ENCODE measurements around the gene HIGD1A.
A peak's percentile ranks its signal among the peaks of the same experiment; 100 is the strongest.

HIGD1A gene

GRCh38 chr3:42751609-42752008, 52.7 kb downstream of the HIGD1A start:
- no peak for DNase-seq

DNA sequence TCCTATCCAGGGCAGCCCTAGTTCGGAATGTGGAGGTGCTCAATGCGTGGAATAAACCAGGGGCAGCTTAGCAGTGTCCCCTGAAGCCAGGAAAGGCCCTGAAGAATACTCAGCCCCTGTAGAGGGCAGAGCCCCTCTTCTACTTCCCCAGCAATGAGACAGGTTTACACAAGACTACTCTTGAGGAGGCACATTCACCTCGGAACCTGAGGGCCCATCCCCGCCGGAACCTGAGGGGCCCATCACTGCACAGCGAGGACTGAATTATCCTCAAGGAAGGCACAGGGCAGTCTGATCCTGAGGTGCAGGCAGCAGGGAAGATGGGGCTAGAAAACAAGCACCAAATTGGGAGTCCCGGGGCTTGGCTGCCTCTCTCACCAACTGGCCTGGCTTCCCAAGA, 53.5 kb downstream of the HIGD1A start:
- no peak for DNase-seq

- DNase-seq, result no peak
Observed at GRCh38 chr3:42749753-42750231, 54.5 kb downstream of the HIGD1A start.

GRCh38 chr3:42749025-42749752, 55.1 kb downstream of the HIGD1A start:
- no peak for DNase-seq

- DNase-seq, result no peak
Observed at GRCh38 chr3:42747581-42747980, 56.7 kb downstream of the HIGD1A start.

- DNase-seq, result peak; percentile 56
Observed at GRCh38 chr3:42746455-42747450, 57.5 kb downstream of the HIGD1A start.

- DNase-seq, result no peak
Observed at GRCh38 chr3:42745776-42746454, 58.4 kb downstream of the HIGD1A start.

- peak; percentile 1 for DNase-seq
Observed at GRCh38 chr3:42745291-42745745, 59.0 kb downstream of the HIGD1A start.

DNA sequence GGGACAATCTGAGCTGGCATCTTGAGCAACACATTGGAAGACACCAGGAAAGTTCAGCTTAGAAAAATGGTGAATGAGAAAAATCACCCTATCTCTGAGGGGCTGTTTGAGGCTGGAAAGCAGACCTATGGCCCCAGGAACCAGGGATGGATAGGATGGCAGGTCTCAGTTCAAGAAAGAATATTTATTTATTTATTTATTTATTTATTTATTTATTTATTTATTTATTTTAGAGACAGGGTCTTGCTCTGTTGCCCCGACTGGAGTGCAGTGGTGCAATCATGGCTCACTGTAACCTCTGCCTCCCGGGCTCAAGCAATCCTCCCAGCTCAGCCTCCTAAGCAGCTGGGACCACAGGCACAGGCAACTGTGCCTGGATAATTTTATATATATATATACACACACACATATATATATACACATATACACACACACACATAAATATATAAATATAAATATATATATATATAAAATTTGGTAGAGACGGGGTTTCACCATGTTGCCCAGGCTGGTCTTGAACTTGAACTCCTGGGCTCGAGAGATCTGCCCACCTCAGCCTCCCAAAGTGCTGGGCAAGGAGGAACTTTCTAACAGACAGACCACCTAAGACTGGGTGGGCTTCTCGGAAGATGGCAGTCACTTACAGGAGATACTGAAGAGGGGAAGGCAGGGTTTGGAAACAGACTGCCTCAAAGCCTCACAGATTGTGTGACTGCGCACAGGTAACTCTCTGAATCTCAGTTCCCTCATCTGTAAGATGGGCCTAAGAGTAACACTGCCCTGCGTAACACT, 60.9 kb downstream of the HIGD1A start:
- DNase-seq, result no peak

DNA sequence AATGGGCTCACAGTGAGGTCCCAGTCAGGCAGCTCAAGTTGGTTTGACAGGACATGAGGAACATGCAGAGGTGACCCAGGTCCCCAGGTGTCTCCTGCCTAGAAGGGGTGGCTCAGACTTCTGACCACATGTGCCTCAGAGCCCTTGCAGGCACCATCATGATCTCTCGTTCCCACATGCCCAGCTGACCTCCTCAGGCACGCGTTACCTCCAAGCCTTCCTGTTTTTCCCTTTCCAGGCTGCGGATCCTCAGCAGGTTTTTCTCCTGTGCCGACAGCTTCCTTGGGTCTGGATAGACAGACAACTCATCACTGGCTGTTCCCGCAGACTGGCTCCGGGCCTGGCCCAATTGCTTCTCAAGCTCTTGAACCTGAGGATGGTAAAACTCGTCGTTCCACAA, 61.6 kb downstream of the HIGD1A start:
- no peak for DNase-seq

- DNase-seq, result no peak
Observed at GRCh38 chr3:42742259-42742658, 62.0 kb downstream of the HIGD1A start.

DNA sequence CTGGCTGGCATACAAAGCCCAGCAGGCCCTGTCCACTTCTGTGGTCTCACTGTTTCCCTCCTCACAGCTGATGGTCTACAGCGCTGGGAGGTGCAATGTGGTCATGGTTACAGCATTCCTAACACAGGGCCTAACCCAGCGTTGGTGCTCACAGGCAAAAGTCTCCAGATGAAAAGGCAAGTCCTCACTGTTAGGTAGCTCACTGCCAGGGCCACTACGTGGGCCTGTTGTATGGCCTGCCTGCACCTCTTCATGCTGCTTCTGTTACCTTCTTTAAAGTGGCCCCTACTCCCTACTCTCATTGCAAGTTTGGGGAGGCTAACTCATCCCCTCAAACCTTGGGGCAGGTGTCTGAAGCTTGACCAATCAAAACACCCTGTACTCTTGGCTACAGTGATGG, 62.5 kb downstream of the HIGD1A start:
- no peak for DNase-seq

DNA sequence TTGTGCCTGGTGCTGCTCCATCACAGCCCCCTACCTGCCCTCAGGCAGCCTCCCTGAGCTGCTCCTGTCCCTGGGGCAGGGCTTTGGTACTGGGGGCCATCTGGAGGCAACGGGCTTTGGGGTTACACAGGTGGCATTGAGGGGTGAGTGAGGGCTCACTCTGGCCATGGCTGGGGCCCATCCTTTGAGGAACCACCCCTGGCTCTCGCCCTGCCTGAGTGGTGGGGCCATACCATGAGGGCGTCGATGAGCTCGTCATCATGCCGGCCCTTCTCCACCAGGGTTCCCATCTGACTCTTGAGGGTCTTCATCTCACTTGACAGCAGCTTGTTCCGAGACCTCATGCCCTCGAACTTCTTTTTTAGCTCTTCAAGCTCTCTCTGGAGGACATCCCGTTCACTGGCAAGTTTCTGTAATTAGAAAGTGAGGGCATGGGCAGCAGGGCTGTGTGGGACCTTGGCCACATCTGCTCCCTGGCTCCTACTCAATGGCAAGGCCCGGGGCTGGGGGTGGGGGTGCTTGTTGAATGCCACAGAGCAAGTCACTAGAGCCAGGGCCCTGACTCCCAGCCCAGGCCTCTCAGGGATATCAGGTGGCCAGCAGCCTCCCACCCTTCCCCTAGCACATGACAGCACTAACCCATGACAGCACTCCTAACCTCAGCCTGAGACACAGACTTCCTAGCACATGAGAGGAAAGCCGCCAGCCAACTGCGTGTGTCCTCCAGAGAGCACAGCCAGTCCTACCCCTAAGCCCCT, 64.7 kb downstream of the HIGD1A start:
- no peak for DNase-seq

DNA sequence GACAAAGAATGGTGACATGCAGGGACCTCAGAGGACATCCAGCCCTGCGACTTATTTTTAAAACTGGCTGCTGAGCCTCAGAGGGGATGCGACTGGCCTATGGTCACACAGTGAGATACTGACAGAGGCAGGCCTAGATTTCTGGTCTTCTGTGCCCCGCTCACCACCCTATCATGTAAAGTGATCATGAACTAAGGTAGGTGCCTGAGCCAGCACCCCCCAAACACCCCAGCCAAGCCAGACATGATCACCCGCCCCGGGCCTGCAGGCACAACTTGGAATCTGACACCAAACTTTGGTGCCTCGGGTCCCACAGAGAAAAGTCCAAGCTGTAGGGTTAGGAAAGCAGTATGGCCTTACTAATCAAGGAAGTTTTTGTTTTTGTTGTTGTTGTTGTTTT, 67.8 kb downstream of the HIGD1A start:
- no peak for DNase-seq

GRCh38 chr3:42736081-42736480, 68.2 kb downstream of the HIGD1A start:
- DNase-seq, result peak; percentile 1

GRCh38 chr3:42735615-42736014, 68.7 kb downstream of the HIGD1A start:
- no peak for DNase-seq

- DNase-seq, result no peak
Observed at GRCh38 chr3:42735019-42735418, 69.3 kb downstream of the HIGD1A start.

DNA sequence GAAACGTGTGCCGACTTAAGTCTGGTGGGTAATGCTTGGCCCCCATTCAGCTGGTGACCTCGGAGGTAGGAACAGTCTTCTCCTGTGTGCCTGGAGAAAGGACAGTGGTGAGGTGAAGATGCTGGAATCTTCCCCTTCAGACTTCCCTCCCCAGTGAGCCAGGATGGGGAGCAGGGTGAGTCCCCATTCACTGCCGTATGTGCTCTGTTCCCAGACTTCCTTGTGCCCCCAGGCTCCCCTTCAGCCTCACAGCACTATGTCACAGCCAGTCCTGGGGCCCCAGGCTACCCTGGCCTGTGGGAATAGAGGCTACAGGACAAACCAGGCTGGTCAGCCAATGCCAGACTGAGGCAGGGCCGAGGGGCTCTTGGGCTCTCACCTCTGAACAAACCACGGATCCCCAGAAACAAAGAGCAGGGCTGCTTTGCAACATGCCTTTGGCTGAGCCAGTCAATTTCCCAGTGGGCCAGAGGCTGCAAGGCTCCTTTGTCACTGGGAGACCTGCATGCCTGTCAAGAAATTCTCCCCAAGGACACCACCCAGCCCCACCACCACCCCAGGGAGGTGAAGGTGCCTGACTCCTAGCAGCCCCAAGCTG, 69.9 kb downstream of the HIGD1A start:
- DNase-seq, result no peak

DNA sequence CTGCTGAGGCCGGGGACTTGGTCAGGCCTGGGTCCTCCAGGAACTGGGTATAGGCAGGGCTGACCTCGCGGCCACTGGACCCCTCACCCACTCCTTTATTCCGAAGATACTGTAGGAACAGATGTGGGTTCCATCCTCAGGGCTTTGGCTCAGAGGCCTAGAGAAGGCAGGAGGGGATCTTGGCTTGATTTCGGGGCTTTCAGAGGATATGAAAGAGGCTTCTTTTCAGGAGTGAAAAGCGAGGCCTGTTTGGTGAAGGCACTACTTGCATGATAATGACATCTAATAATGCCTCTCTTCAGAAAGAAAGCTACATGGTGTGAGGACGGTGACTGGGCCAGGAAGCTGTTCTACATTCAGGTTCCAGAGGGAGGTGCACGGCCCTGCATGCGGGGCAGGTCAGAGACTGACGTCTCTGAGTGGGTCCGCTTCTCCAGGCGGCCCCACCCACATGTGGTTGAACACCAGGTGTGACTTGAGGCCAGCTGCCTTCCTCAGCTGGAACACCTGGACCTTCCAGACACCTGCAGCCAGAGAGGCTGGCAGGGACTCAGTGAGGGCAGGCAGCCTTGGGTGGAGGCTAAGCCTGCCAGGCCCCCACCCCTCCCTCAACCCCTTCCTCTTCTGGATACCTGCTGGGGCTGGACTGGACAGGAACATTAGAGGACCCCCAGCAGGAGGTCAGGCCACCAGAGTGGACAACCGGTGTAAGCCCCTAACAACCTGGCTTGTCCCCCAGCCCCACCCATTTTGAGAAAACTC, 70.6 kb downstream of the HIGD1A start:
- no peak for DNase-seq
